HepG2 (cell line): Measurements from ENCODE around the gene ZNF26. TPM values are rescaled to one million over a fixed set of nuclear protein-coding genes. Genes with fewer than 3 reads are reported as not detected.

Source experiments
- HNRNPK ChIP-seq: fragments of 200-400 bp; formaldehyde crosslinking; IDR thresholded peaks from 2 replicates; pipeline ENCODE4 v1.6.1; 2018; ENCODE audit warnings: low read length, low read depth, moderate library complexity, mild to moderate bottlenecking; ENCODE audit not compliant: poor library complexity, severe bottlenecking
- ISX ChIP-seq: sonication (generic); formaldehyde crosslinking; conservative IDR thresholded peaks from 2 replicates; pipeline ENCODE4 v1.5.0; 2020; ENCODE audit warnings: missing genetic modification reagents
- KLF11 ChIP-seq: IDR thresholded peaks from 2 replicates; pipeline ENCODE4 v1.6.1; 2016; ENCODE audit warnings: missing compliant biosample characterization
- KLF15 ChIP-seq: sonication (generic); formaldehyde crosslinking; IDR thresholded peaks from 2 replicates; pipeline ENCODE4 v1.8.1; 2023; ENCODE audit warnings: borderline replicate concordance, mild to moderate bottlenecking, inconsistent platforms, missing genetic modification reagents, mixed read lengths
- PITX1 ChIP-seq: sonication (generic); formaldehyde crosslinking; IDR thresholded peaks from 2 replicates; pipeline ENCODE4 v1.5.1; 2020; ENCODE audit warnings: mild to moderate bottlenecking, missing genetic modification reagents
- SALL2 ChIP-seq: sonication (generic); formaldehyde crosslinking; IDR thresholded peaks from 2 replicates; pipeline ENCODE4 v1.8.1; 2023; ENCODE audit warnings: mild to moderate bottlenecking, missing genetic modification reagents, inconsistent platforms
- SOX6 ChIP-seq, 2 experiments: fragments of 450-650 bp in 1 of 2; sonication (generic) in 1 of 2; formaldehyde crosslinking in 1 of 2; IDR thresholded peaks; 2 replicates each; pipeline versions ENCODE4 v1.4.0 to v1.6.1; 2017 to 2020; ENCODE audit warnings: antibody characterized with exemption in 1 of 2, mild to moderate bottlenecking in 1 of 2, missing genetic modification reagents in 1 of 2
- SP5 ChIP-seq: IDR thresholded peaks from 2 replicates; pipeline ENCODE4 v1.6.1; 2016; ENCODE audit warnings: low read depth, borderline replicate concordance
- ZIK1 ChIP-seq: sonication (generic); formaldehyde crosslinking; IDR thresholded peaks from 2 replicates; pipeline ENCODE4 v1.5.0; 2020; ENCODE audit warnings: mild to moderate bottlenecking, low read depth, missing genetic modification reagents, borderline replicate concordance
- ZKSCAN8 ChIP-seq: IDR thresholded peaks from 2 replicates; pipeline ENCODE4 v1.6.1; 2016; ENCODE audit warnings: borderline replicate concordance, missing genetic modification reagents, missing compliant biosample characterization
- ZNF547 ChIP-seq: sonication (generic); formaldehyde crosslinking; IDR thresholded peaks from 2 replicates; pipeline ENCODE4 v1.5.1; 2020; ENCODE audit warnings: mild to moderate bottlenecking, missing genetic modification reagents
- ZNF709 ChIP-seq: sonication (generic); formaldehyde crosslinking; IDR thresholded peaks from 2 replicates; pipeline ENCODE4 v1.5.0; 2020; ENCODE audit warnings: mild to moderate bottlenecking, missing genetic modification reagents
- ZSCAN31 ChIP-seq: sonication (generic); formaldehyde crosslinking; IDR thresholded peaks from 2 replicates; pipeline ENCODE4 v1.5.0; 2020; ENCODE audit warnings: low read depth, mild to moderate bottlenecking, missing genetic modification reagents
- ZZZ3 ChIP-seq: sonication (generic); formaldehyde crosslinking; IDR thresholded peaks from 2 replicates; pipeline ENCODE4 v1.4.0; 2020; ENCODE audit warnings: missing genetic modification reagents, mild to moderate bottlenecking, borderline replicate concordance
- polyA plus RNA-seq, 8 experiments: library from polyadenylated mRNA; depleted of rRNA in 3 of 8; stranded (reverse) in 7 of 8; unstranded in 1 of 8; fragments of >200 nt; fragmentation: Illumina TruSeq in 4 of 8; extraction: Trizol in 4 of 8; gene quantifications; 2 replicates each; pipeline versions ENCODE4 v1.2.1 to v1.2.3, GENCODE V29; 2011 to 2016; ENCODE audit warnings: low read depth in 4 of 8, missing spikeins in 1 of 8, mixed read lengths in 1 of 8; ENCODE audit not compliant: insufficient read depth in 1 of 8
- total RNA-seq, 5 experiments: library from RNA; depleted of rRNA; stranded (reverse); fragments of >200 nt; fragmentation: Illumina TruSeq; extraction: Trizol; gene quantifications; 2 replicates each; pipeline ENCODE4 v1.2.3, GENCODE V29; 2016; ENCODE audit warnings: low read depth in 1 of 5
- TF ChIP-seq, protein P1 (sequence below): sonication (generic); formaldehyde crosslinking; IDR thresholded peaks from 2 replicates; pipeline ENCODE4 v1.8.0; 2022; ENCODE audit warnings: missing genetic modification reagents, mild to moderate bottlenecking, inconsistent platforms, borderline replicate concordance
- TF ChIP-seq, protein P2 (sequence below): IDR thresholded peaks from 2 replicates; pipeline ENCODE4 v1.6.1; 2016; ENCODE audit warnings: low read depth
- TF ChIP-seq, protein P3 (sequence below): IDR thresholded peaks from 2 replicates; pipeline ENCODE4 v1.4.0; 2020; ENCODE audit warnings: mild to moderate bottlenecking, missing genetic modification reagents
- TF ChIP-seq, protein P4 (sequence below): sonication (generic); formaldehyde crosslinking; conservative IDR thresholded peaks from 2 replicates; pipeline ENCODE4 v1.8.1; 2023; ENCODE audit warnings: missing genetic modification reagents

Gene ZNF26
- total and polyA plus RNA-seq, 2 of the 13 experiments (the other 11 are each of a cell fraction or from before 2014, with no cell fraction given) = 3.8 to 6.5 TPM

DNA sequence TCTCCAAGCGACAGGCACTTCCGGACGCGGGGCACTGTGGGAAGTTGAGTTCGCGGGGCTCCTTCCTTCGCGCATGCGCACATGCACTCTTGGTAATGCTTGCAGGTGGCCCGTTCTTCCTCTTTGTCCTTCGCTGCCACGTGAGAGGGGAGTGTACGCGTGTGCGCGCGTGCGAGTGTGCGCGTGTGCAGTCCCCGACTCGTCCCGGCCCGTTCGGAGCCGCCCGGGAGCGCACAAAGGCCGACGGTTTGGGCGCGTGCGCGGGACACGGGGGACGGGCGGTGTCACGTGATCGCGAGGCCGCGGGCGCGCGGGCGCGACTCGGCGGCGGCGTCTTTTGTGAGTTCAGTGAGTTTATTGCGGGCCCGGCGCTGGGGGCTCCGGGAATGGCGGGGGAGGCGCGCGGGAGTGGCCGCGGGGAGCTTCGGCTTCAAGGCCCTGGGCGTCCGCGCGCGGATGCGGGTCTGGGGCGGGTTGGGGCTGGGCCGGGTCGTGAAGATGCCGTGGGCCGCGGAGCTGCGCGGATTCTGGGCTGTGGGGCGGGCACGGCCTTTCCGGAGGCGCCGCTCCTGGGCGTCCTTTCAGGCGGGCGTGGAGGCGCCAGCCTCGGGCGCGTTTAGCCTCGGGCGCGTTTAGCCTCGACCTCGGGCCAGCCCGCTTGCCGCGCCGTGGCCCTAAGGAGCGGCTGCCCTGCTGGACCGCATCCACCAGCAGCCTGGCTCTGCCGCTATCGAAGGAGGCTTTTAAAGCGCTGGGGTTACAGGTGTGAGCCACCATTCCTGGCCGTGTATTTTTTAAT lies 51.2 kb downstream of the ZNF26 start, which contains the start of gene ZNF84 (continued):
- TF ChIP-seq ZNF547 (CRISPR knock-in tag) (peak; percentile 81), HNRNPK (peak; percentile 72), ZZZ3 (CRISPR knock-in tag) (peak; percentile 90), PITX1 (CRISPR knock-in tag) (peak; percentile 28; the same call in 1 of the 2 replicates), KLF11 (CRISPR knock-in tag) (peak; percentile 57; the same call in 1 of the 2 replicates), ISX (CRISPR knock-in tag) (no peak), KLF15 (peak; percentile 16; the same call in 1 of the 2 replicates), SOX6 (IDR thresholded peaks at IDR 0.05) (no peak), SOX6 (CRISPR knock-in tag; IDR thresholded peaks at IDR 0.05) (peak; percentile 77), SALL2 (CRISPR knock-in tag) (peak; percentile 79; the same call in 1 of the 2 replicates), ZIK1 (CRISPR knock-in tag) (peak; percentile 81), SP5 (peak; percentile 22; the same call in 1 of the 2 replicates), ZKSCAN8 (CRISPR knock-in tag) (no peak), ZNF709 (CRISPR knock-in tag) (peak; percentile 96), ZSCAN31 (CRISPR knock-in tag) (peak; percentile 74)
- TF ChIP-seq, protein P1, sequence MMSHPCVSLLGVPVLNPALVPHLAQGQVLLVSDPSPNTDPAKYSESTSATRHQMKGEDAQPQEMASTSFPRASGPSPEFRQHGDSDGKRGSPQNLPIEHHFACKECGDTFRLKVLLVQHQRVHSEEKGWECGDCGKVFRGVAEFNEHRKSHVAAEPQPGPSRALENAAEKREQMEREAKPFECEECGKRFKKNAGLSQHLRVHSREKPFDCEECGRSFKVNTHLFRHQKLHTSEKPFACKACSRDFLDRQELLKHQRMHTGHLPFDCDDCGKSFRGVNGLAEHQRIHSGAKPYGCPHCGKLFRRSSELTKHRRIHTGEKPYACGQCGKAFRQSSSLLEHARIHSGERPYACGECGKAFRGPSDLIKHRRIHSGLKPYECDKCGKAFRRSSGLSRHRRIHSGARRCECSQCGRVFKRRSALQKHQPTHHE (CRISPR knock-in tag) = peak; percentile 51; the same call in 1 of the 2 replicates
- TF ChIP-seq, protein P2, sequence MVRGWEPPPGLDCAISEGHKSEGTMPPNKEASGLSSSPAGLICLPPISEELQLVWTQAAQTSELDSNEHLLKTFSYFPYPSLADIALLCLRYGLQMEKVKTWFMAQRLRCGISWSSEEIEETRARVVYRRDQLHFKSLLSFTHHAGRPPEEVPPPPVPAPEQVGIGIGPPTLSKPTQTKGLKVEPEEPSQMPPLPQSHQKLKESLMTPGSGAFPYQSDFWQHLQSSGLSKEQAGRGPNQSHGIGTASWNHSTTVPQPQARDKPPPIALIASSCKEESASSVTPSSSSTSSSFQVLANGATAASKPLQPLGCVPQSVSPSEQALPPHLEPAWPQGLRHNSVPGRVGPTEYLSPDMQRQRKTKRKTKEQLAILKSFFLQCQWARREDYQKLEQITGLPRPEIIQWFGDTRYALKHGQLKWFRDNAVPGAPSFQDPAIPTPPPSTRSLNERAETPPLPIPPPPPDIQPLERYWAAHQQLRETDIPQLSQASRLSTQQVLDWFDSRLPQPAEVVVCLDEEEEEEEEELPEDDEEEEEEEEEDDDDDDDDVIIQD (CRISPR knock-in tag) = peak; percentile 29; the same call in 1 of the 2 replicates
- TF ChIP-seq, protein P3, sequence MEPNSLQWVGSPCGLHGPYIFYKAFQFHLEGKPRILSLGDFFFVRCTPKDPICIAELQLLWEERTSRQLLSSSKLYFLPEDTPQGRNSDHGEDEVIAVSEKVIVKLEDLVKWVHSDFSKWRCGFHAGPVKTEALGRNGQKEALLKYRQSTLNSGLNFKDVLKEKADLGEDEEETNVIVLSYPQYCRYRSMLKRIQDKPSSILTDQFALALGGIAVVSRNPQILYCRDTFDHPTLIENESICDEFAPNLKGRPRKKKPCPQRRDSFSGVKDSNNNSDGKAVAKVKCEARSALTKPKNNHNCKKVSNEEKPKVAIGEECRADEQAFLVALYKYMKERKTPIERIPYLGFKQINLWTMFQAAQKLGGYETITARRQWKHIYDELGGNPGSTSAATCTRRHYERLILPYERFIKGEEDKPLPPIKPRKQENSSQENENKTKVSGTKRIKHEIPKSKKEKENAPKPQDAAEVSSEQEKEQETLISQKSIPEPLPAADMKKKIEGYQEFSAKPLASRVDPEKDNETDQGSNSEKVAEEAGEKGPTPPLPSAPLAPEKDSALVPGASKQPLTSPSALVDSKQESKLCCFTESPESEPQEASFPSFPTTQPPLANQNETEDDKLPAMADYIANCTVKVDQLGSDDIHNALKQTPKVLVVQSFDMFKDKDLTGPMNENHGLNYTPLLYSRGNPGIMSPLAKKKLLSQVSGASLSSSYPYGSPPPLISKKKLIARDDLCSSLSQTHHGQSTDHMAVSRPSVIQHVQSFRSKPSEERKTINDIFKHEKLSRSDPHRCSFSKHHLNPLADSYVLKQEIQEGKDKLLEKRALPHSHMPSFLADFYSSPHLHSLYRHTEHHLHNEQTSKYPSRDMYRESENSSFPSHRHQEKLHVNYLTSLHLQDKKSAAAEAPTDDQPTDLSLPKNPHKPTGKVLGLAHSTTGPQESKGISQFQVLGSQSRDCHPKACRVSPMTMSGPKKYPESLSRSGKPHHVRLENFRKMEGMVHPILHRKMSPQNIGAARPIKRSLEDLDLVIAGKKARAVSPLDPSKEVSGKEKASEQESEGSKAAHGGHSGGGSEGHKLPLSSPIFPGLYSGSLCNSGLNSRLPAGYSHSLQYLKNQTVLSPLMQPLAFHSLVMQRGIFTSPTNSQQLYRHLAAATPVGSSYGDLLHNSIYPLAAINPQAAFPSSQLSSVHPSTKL (CRISPR knock-in tag) = 0 out of 2 replicates have a peak, but pooled peaks have one; percentile 47
- TF ChIP-seq, protein P4, sequence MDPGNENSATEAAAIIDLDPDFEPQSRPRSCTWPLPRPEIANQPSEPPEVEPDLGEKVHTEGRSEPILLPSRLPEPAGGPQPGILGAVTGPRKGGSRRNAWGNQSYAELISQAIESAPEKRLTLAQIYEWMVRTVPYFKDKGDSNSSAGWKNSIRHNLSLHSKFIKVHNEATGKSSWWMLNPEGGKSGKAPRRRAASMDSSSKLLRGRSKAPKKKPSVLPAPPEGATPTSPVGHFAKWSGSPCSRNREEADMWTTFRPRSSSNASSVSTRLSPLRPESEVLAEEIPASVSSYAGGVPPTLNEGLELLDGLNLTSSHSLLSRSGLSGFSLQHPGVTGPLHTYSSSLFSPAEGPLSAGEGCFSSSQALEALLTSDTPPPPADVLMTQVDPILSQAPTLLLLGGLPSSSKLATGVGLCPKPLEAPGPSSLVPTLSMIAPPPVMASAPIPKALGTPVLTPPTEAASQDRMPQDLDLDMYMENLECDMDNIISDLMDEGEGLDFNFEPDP = no peak
